DND-41 (cell line): ENCODE data around the gene OLIG2.

Experiments
- EZH2 ChIP-seq: IDR thresholded peaks from 3 replicates; pipeline ENCODE4 v1.6.1; 2012; ENCODE audit warnings: borderline replicate concordance, low read depth, mild to moderate bottlenecking, moderate library complexity, low read length, inconsistent platforms; ENCODE audit not compliant: severe bottlenecking
- TF ChIP-seq, protein P1 (sequence below): IDR thresholded peaks from 2 replicates; pipeline ENCODE4 v1.5.1; 2012; ENCODE audit warnings: borderline replicate concordance, low read length, moderate library complexity, mild to moderate bottlenecking; ENCODE audit not compliant: poor library complexity, severe bottlenecking; ENCODE audit errors: extremely low read depth

- TF ChIP-seq EZH2, result no peak
- TF ChIP-seq, protein P1, sequence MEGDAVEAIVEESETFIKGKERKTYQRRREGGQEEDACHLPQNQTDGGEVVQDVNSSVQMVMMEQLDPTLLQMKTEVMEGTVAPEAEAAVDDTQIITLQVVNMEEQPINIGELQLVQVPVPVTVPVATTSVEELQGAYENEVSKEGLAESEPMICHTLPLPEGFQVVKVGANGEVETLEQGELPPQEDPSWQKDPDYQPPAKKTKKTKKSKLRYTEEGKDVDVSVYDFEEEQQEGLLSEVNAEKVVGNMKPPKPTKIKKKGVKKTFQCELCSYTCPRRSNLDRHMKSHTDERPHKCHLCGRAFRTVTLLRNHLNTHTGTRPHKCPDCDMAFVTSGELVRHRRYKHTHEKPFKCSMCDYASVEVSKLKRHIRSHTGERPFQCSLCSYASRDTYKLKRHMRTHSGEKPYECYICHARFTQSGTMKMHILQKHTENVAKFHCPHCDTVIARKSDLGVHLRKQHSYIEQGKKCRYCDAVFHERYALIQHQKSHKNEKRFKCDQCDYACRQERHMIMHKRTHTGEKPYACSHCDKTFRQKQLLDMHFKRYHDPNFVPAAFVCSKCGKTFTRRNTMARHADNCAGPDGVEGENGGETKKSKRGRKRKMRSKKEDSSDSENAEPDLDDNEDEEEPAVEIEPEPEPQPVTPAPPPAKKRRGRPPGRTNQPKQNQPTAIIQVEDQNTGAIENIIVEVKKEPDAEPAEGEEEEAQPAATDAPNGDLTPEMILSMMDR, result no peak
These were observed 638 bp upstream of the OLIG2 start for GRCh38 chr21:33025106-33025488.
